ENCODE data around the gene ZNF273.

The ZNF273 gene

DNA sequence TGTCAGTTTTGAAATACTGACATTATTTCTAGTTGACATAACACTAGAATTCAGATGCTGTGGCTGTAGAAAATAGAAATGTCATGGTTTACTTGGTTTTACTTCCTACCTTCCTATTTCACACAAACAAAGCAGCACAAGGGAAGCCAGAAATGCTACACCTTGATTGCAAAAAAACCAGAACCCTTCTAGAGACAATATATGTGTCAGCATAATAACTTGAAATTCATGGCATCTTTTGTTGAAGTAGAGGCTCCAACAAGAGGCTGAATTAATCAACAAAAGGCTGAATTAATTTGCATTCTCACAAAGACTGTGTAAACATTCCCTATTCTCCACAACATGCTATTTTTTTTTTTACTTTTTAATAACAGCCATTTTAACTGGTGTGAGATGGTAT, 62.5 kb downstream of the ZNF273 start:
- H3K4me3 ChIP-seq (ENCODE audit: low read length) = no peak overlapping the region
- TF ChIP-seq, protein P1, sequence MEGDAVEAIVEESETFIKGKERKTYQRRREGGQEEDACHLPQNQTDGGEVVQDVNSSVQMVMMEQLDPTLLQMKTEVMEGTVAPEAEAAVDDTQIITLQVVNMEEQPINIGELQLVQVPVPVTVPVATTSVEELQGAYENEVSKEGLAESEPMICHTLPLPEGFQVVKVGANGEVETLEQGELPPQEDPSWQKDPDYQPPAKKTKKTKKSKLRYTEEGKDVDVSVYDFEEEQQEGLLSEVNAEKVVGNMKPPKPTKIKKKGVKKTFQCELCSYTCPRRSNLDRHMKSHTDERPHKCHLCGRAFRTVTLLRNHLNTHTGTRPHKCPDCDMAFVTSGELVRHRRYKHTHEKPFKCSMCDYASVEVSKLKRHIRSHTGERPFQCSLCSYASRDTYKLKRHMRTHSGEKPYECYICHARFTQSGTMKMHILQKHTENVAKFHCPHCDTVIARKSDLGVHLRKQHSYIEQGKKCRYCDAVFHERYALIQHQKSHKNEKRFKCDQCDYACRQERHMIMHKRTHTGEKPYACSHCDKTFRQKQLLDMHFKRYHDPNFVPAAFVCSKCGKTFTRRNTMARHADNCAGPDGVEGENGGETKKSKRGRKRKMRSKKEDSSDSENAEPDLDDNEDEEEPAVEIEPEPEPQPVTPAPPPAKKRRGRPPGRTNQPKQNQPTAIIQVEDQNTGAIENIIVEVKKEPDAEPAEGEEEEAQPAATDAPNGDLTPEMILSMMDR (conservative IDR thresholded peaks at IDR 0.05; ENCODE audit: low read length) = no peak
- no peak for DNase-seq (ENCODE audit: low read depth)

DNA sequence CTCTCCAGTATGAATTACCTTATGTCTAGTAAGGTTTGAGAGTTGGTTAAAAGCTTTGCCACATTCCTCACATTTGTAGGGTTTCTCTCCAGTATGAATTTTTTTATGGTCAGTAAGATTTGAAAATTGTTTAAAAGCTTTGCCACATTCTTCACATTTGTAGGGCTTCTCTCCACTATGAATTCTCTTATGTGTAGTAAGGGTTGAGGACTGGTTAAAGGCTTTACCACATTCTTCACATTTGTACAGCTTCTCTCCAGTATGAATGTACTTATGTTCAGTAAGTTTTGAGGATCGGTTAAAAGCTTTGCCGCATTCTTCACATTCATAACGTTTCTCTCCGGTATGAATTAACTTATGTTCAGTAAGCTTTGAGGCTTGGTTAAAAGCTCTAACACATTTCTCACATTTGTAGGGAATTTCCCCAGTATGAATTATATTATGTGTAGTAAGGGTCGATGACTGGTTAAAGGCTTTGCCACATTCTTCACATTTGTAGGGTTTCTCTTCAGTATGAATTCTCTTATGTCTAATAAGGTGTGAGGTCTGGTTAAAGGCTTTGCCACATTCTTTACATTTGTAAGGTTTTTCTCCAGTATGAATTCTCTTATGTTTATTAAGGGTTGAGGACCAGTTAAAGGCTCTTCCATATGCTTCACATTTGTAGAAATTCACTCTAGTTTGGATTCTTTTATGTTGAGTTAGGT, 75.6 kb downstream of the ZNF273 start:
- H3K4me3 ChIP-seq (ENCODE audit: low read length) = no peak overlapping the region
- DNase-seq (ENCODE audit: low read depth) = no peak
- TF ChIP-seq, protein P1 (conservative IDR thresholded peaks at IDR 0.05; ENCODE audit: low read length) = no peak

Data from AG10803 (cell line).